ENCODE data around the gene CPN2.

- no peak for TF ChIP-seq POLR2A (IDR thresholded peaks at IDR 0.05)
- TF ChIP-seq CTCF (IDR thresholded peaks at IDR 0.05), result no peak
These were observed 46.7 kb upstream of the CPN2 start for GRCh38 chr3:194397757-194398312.
